Stomach (tissue), 4 donors: ENCODE data around the gene ATP11C.

Experiments used
- CTCF ChIP-seq, 7 experiments: fragments of 450-650 bp in 4 of 7; fragments of 200-600 bp in 3 of 7; sonication (generic) in 3 of 7; IDR thresholded peaks; one replicate each; pipeline ENCODE4 v1.5.1; 2016 to 2019; ENCODE audit warnings: antibody characterized with exemption in 7 of 7, control low read depth in 2 of 7, mild to moderate bottlenecking in 1 of 7
- EP300 ChIP-seq: sonication (generic); formaldehyde crosslinking; IDR thresholded peaks from one replicate; pipeline ENCODE4 v1.6.1; 2017; ENCODE audit warnings: antibody characterized with exemption
- POLR2A ChIP-seq, 4 donors: fragments of 450-650 bp; IDR thresholded peaks; one replicate each; pipeline ENCODE4 v1.6.1; 2016; ENCODE audit warnings: antibody characterized with exemption in 4 of 4, control low read depth in 2 of 4, mild to moderate bottlenecking in 1 of 4, moderate library complexity in 1 of 4
- POLR2AphosphoS5 ChIP-seq, 3 donors: sonication (generic); formaldehyde crosslinking; IDR thresholded peaks; one replicate each; pipeline ENCODE4 v1.6.1; 2016; ENCODE audit warnings: antibody characterized with exemption in 3 of 3

- TF ChIP-seq CTCF (IDR thresholded peaks at IDR 0.05) = no peak
- TF ChIP-seq POLR2A (IDR thresholded peaks at IDR 0.05) = no peak
- no peak for TF ChIP-seq EP300
- TF ChIP-seq POLR2AphosphoS5 (IDR thresholded peaks at IDR 0.05) = no peak
Observed at GRCh38 chrX:139738581-139738980, 194.3 kb downstream of the ATP11C start.
